NCI-H82 treated with DMSO at 0.1 percent for 48 hours (cell line): ENCODE measurements around the gene MACF1.
"Not testable (repeated sequence)": the region's sequence is repeated elsewhere in the genome, so short reads cannot be mapped to it uniquely, and the experiment has no call there.

Source experiments
- DNase-seq: peaks from one replicate; lab custom pipeline; 2025; ENCODE audit not compliant: unreplicated experiment; lab: John Stamatoyannopoulos, UW

The MACF1 gene

GRCh38 chr1:39488012-39488545 is 283.6 kb downstream of the MACF1 start:
- no peak for DNase-seq

GRCh38 chr1:39488793-39489566 is 284.5 kb downstream of the MACF1 start:
- no peak for DNase-seq

- no peak for DNase-seq
Measured at GRCh38 chr1:39489567-39490239, 285.2 kb downstream of the MACF1 start.

DNA sequence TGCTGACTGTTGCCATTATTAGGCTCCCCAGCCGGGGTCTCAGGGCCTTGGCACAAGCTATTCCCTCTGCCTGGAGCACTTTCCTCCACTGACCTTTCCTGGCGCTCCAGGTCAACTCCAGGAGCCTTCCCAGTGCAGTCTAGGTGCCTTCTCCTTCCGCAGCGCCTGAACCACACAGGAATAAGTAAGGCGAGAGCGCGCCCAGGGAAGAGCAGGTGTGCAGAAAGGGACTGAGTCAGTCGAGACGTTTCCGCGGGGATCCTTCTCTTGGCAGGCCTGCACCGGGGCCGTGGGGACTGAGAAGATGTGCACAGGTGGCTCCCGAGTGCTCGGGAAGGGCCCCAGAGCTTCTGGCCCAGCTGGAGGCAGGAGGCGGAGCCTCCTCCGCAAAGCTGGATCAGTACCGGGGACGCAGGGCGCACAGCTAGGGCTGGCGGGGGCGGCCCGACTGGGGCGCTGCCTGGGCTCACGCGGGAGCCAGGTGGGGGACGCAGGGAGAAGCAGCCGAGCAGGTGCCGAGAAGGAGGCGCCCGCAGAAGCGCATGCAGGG is 286.2 kb downstream of the MACF1 start:
- no peak for DNase-seq

DNA sequence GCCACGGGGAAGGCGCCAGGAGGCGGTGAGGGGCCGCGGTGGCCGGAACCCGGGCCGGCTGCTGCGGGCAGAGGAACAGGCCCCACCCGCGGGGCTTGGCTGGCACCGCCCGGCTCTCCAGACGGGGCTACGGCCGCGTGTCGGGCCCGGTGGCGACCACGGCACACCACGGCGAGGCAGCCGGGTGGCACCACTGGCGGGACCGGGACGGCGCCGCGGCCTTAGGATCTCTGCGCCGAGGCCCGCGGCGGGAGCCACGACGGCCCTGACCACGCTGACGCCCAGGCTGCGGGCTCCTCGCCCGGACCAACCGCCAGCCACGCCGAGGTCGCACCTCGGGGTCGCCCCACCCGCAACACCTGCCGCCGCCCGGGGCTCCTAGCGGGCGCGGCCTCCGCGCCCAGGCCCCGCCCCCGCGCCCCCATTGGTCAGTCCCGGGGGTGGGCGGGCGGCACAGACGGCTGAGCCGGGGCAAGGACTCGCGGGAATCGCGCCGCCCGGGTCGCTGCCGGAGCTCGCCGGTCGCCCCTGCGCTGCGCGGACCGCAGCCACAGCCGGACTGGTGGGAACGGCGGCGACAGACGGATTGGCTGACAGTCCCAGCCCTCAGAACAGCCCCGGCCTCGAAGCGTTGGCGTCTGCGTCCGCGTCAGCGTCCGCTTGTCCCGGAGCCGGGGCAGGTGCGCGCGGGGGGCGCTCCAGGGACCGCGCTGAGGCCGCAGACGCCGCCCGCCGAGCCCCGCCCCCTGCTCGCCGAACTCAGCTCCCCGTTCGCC is 286.8 kb downstream of the MACF1 start, which contains the start of gene BMP8A:
Gene BMP8A, plus strand, starts transcription at position 491 of the 776 bp plus-strand sequence. CDS start 356 bp downstream, outside the sequence.
- peak; percentile 19 for DNase-seq

- not testable (repeated sequence) for DNase-seq
Measured at GRCh38 chr1:39492118-39493042, 287.9 kb downstream of the MACF1 start.

GRCh38 chr1:39493043-39493810 is 288.7 kb downstream of the MACF1 start:
- not testable (repeated sequence) for DNase-seq

- no peak for DNase-seq
Measured at GRCh38 chr1:39494671-39495410, 290.3 kb downstream of the MACF1 start.

DNA sequence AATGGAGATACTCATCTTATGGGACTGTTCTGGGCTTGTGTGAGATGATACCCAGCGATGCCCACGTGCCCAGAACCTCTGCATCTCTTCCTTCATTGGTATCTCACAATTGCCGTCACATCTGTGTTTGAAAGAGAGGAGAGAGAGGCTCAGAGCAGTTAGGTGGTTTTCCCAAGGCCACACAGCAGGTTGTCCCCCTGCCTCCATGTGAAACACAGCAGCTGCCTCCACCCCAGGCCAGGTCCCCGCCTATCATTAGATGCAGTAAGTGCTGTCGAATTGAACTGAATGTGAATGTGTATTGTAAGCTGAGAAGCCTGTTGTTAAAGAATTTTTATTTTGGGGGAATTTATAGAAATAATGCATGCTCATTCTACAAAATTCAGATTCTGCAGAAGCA is 292.0 kb downstream of the MACF1 start:
- DNase-seq = not testable (repeated sequence)

DNA sequence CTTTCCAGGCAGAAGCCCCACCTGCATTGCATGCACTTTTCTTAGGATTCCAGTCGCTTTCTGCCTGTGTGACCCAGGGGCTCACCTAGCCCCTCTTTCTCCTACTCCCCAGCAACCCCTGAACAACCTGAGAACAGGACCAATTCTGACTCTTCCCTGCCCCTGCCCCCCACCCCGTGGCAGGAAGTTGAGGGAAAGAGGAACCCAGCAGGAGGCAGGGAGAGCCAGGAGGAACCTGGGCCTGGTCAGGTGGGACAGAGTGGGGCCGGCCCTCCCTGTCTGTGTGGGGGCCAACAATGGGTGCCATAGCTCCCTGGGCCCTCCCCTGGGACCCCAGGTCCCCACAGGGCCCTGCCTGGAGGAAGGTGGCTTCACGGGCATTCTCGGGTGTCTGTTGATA is 293.1 kb downstream of the MACF1 start:
- DNase-seq = no peak

- DNase-seq = not testable (repeated sequence)
Measured at GRCh38 chr1:39498096-39498710, 293.7 kb downstream of the MACF1 start.

DNA sequence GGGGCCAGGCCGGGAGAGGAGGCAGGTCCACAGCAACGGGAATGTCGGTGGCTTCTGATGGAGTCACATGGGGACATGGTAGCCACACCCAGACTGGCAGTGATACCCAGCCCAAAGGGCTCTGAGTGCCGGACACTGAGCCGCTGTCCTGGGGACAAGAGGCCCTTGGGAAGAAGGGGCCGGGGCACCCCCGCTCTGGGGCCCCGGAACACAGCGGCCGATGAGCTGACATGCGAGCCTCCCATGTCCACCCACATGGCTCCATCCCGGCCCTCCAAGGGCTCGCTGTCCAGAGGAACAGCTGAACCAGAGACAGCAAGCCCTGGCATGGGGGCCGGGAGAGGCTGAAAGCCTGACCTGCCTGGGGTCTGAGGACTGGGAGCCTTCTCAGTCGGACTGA is 294.3 kb downstream of the MACF1 start:
- not testable (repeated sequence) for DNase-seq

DNA sequence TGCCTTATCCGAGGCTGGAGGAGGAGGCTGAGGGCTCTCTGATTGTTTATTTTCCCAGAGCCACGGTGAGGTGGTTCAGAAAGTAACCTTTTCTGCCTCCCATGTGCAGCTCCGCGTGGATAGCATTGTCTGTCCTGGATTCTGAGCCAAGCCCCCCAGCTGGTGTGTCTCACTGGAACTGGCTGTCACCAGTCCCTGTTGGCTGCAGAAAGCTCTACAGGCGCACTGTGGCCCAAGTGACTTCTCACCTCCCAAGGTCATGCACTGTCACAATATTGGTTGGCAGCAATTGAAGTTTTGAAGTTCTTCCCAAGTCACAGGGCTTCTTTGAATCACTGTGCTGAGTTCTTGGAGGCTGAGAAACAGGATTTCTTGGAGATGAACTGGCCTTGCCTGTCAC is 295.2 kb downstream of the MACF1 start:
- DNase-seq = no peak

- no peak for DNase-seq
Measured at GRCh38 chr1:39500862-39501389, 296.4 kb downstream of the MACF1 start.

DNA sequence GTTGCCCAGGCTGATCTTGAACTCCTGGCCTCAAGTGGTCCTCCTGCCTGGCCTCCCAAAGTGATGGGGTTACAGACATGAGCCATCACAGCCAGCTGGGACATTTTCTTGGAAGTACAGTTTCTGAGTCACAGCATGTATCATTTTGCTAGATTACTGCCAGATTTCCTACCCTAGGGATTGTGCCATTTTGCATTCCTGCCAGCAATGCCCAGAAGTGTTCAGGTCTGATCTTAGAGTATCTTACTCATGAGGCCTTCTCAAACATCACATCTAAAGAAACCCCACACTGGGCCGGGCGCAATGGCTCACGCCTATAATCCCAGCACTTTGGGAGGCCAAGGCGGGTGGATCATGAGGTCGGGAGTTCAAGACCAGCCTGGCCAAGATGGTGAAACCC is 297.2 kb downstream of the MACF1 start:
- DNase-seq = no peak

GRCh38 chr1:39504436-39504835 is 299.9 kb downstream of the MACF1 start:
- DNase-seq = not testable (repeated sequence)

DNA sequence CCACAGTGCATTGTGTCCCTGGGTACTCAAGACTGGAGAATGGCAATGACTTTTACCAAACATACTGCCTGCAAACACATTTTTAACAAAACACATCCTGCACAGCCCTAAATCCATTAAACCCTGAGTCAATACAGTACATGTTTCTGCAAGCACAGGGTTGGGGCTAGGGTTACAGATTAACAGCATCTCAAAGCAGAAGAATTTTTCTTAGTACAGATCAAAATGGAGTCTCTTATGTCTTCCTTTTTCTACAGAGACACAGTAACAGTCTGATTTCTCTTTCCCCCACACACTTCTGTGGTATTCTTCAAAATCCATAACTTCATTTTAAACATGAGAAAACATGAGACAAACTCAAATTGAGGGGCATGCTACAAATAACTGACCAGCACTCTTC is 300.8 kb downstream of the MACF1 start:
- no peak for DNase-seq
